OCI-LY3 (cell line): ENCODE results near the gene MAT2B.

Experiments
- H2AFZ ChIP-seq: fragments of 200-600, 300-600 bp; shearing (Covaris generic); 2 replicates; pipeline ENCODE4 v1.6.0; 2014; ENCODE audit warnings: antibody characterized with exemption, low read depth, low read length
- H3K27ac ChIP-seq: fragments of 200-600, 300-600 bp; sonication (generic); 2 replicates; pipeline ENCODE4 v1.5.1; 2014; ENCODE audit warnings: mild to moderate bottlenecking, low read length, moderate library complexity, mixed read lengths
- H3K27me3 ChIP-seq: fragments of 200-600, 300-600 bp; sonication (generic); 2 replicates; pipeline ENCODE4 v1.6.1; 2014; ENCODE audit warnings: low read depth, low read length, mixed read lengths
- H3K36me3 ChIP-seq: fragments of 200-600, 300-600 bp; sonication (generic); replicated peaks from 2 replicates; pipeline ENCODE3; 2014; ENCODE audit warnings: low read depth, low read length, mixed read lengths
- H3K4me1 ChIP-seq: fragments of 300-600, 200-600 bp; sonication (generic); 2 replicates; pipeline ENCODE4 v1.6.1; 2014; ENCODE audit warnings: low read length, mixed read lengths
- H3K4me2 ChIP-seq: fragments of 200-600, 300-600 bp; sonication (generic); 2 replicates; pipeline ENCODE4 v1.6.1; 2014; ENCODE audit warnings: low read length, mixed read lengths
- H3K4me3 ChIP-seq: fragments of 300-600, 200-600 bp; sonication (generic); 2 replicates; pipeline ENCODE4 v1.5.1; 2014; ENCODE audit warnings: antibody characterized with exemption, mild to moderate bottlenecking, low read length, moderate library complexity
- H3K79me2 ChIP-seq: fragments of 300-600, 200-600 bp; shearing (Covaris generic); 2 replicates; pipeline ENCODE4 v1.6.1; 2014; ENCODE audit warnings: mild to moderate bottlenecking, low read length, mixed read lengths
- H3K9ac ChIP-seq: fragments of 300-600, 200-600 bp; shearing (Covaris generic); 2 replicates; pipeline ENCODE4 v1.6.0; 2014; ENCODE audit warnings: mild to moderate bottlenecking, low read length, moderate library complexity
- H3K9me3 ChIP-seq: fragments of 200-600, 300-600 bp; shearing (Covaris generic); 2 replicates; pipeline ENCODE4 v1.6.1; 2014; ENCODE audit warnings: low read length, mixed read lengths; ENCODE audit not compliant: insufficient read depth
- H4K20me1 ChIP-seq: fragments of 200-600, 300-600 bp; sonication (generic); 2 replicates; pipeline ENCODE4 v1.6.1; 2016; ENCODE audit warnings: low read length, mixed read lengths; ENCODE audit not compliant: insufficient read depth
- CTCF ChIP-seq: fragments of 200-600, 300-600 bp; sonication (generic); IDR thresholded peaks from 2 replicates; pipeline ENCODE4 v1.5.1; 2014; ENCODE audit warnings: antibody characterized with exemption, low read length, low read depth
- EZH2phosphoT487 ChIP-seq: fragments of 200-600 bp; shearing (Covaris generic); IDR thresholded peaks from 2 replicates; pipeline ENCODE4 v1.6.1; 2018; ENCODE audit warnings: antibody characterized with exemption, mixed run types, low read depth

MAT2B gene

GRCh38 chr5:163497315-163497714 lies 8.1 kb upstream of the MAT2B start:
- no peaks in the 10 kb centered on the region for H3K9me3 ChIP-seq
- TF ChIP-seq CTCF (no peak), EZH2phosphoT487 (no peak)
- H3K27ac ChIP-seq: no peak overlapping the region
- H3K27me3 ChIP-seq: no peaks in the 10 kb centered on the region
- peak overlapping the region; percentile 16 for H3K4me2 ChIP-seq
- H4K20me1 ChIP-seq: no peaks in the 10 kb centered on the region
- H3K9ac ChIP-seq: no peak overlapping the region
- H2AFZ ChIP-seq: no peak overlapping the region
- H3K4me3 ChIP-seq: no peak overlapping the region
- no peaks in the 10 kb centered on the region for H3K79me2 ChIP-seq
- peaks cover 23% of the 10 kb centered on the region for H3K36me3 ChIP-seq
- peaks cover 9% of the 10 kb centered on the region for H3K4me1 ChIP-seq

GRCh38 chr5:163498886-163499285 lies 6.5 kb upstream of the MAT2B start:
- H3K27me3 ChIP-seq: no peaks in the 10 kb centered on the region
- no peaks in the 10 kb centered on the region for H3K79me2 ChIP-seq
- no peak overlapping the region for H3K9ac ChIP-seq
- no peak overlapping the region for H3K4me2 ChIP-seq
- peaks cover 18% of the 10 kb centered on the region for H3K4me1 ChIP-seq
- peaks cover 8% of the 10 kb centered on the region for H3K36me3 ChIP-seq
- H3K27ac ChIP-seq: no peak overlapping the region
- no peak overlapping the region for H2AFZ ChIP-seq
- no peaks in the 10 kb centered on the region for H4K20me1 ChIP-seq
- no peak overlapping the region for H3K4me3 ChIP-seq
- TF ChIP-seq CTCF (no peak), EZH2phosphoT487 (no peak)
- H3K9me3 ChIP-seq: no peaks in the 10 kb centered on the region

- peaks cover 20% of the 10 kb centered on the region for H3K4me1 ChIP-seq
- H4K20me1 ChIP-seq: peaks cover 13% of the 10 kb centered on the region
- peak overlapping the region; percentile 89; the same call in 1 of the 2 replicates for H3K9ac ChIP-seq
- peak overlapping the region; percentile 98 for H3K4me3 ChIP-seq
- H2AFZ ChIP-seq: peak overlapping the region; percentile 90
- peak overlapping the region; percentile 92 for H3K4me2 ChIP-seq
- TF ChIP-seq EZH2phosphoT487: no peak
- TF ChIP-seq CTCF: no peak
- no peaks in the 10 kb centered on the region for H3K9me3 ChIP-seq
- no peak overlapping the region for H3K27ac ChIP-seq
- no peaks in the 10 kb centered on the region for H3K36me3 ChIP-seq
- H3K27me3 ChIP-seq: no peaks in the 10 kb centered on the region
- H3K79me2 ChIP-seq: peaks cover 26% of the 10 kb centered on the region
Observed at GRCh38 chr5:163502521-163502920, 2.9 kb upstream of the MAT2B start.

- Histone ChIP-seq H3K36me3 (no peaks in the 10 kb centered on the region), H4K20me1 (peaks cover 14% of the 10 kb centered on the region), H3K79me2 (peaks cover 35% of the 10 kb centered on the region), H3K27ac (peak overlapping the region; percentile 87), H3K27me3 (no peaks in the 10 kb centered on the region), H3K9me3 (no peaks in the 10 kb centered on the region), H3K4me1 (peaks cover 19% of the 10 kb centered on the region), H3K9ac (peak overlapping the region; percentile 89), H2AFZ (peak overlapping the region; percentile 90), H3K4me3 (peak overlapping the region; percentile 98), H3K4me2 (peak overlapping the region; percentile 92)
- TF ChIP-seq EZH2phosphoT487 (no peak), CTCF (peak; percentile 46)
Observed at GRCh38 chr5:163503106-163504078, 2.0 kb upstream of the MAT2B start.
